ENCODE data around the gene NVL.

GRCh38 chr1:224331824-224332223, 1.9 kb upstream of the NVL start:
- TF ChIP-seq CTCF (IDR thresholded peaks at IDR 0.05) = no peak
- no peak for TF ChIP-seq POLR2A (IDR thresholded peaks at IDR 0.05)

Measured in vagina (tissue), 2 donors.